B cell (primary cell): ENCODE measurements around the gene ZFR2. TPM values are rescaled to one million over a fixed set of nuclear protein-coding genes. Genes with fewer than 3 reads are reported as not detected.

Source experiments
- ATAC-seq: fragments of 200-7000 bp; cut with Tn5 transposase; one replicate; pipeline ENCODE4 v1.10.0; 2021; ENCODE audit warnings: low read depth, mild to moderate bottlenecking, moderate number of reproducible peaks, moderate library complexity
- CTCF ChIA-PET: fragments of 350-600 bp; sonication (Branson Sonifier 250); formaldehyde crosslinking; loops from one replicate; lab custom pipeline; 2021; ENCODE audit warnings: antibody characterized with exemption, inconsistent platforms; lab: Charles Lee
- POLR2A ChIA-PET: fragments of 350-600 bp; sonication (Branson Sonifier 250); formaldehyde crosslinking; loops from one replicate; lab custom pipeline; 2021; ENCODE audit warnings: antibody characterized with exemption; lab: Charles Lee
- DNase-seq: peaks from one replicate; pipeline ENCODE4 v3.0.0; 2013
- H2AFZ ChIP-seq: 2 replicates; pipeline ENCODE4 v1.6.1; 2012; ENCODE audit warnings: mild to moderate bottlenecking, low read depth, low read length; ENCODE audit not compliant: insufficient read depth, poor library complexity, severe bottlenecking
- H3K27ac ChIP-seq, 2 donors: 1 replicate in 1 of 2; 2 replicates in 1 of 2; pipeline ENCODE4 v1.5.1; 2012 to 2013; ENCODE audit warnings: low read length in 2 of 2, mild to moderate bottlenecking in 2 of 2, moderate library complexity in 1 of 2
- H3K27me3 ChIP-seq, 4 experiments: fragments of 200-600 bp in 1 of 4; sonication (generic) in 1 of 4; replicated peaks in 1 of 4; 1 replicate in 2 of 4; 2 replicates in 2 of 4; pipeline versions ENCODE4 v1.6.1 to v1.7.0; 2013 to 2016; ENCODE audit warnings: low read length in 3 of 4, mild to moderate bottlenecking in 2 of 4, mixed read lengths in 1 of 4, moderate library complexity in 1 of 4; ENCODE audit not compliant: insufficient read depth in 4 of 4, control insufficient read depth in 3 of 4; ENCODE audit errors: control extremely low read depth in 1 of 4
- H3K36me3 ChIP-seq, 2 experiments: replicated peaks in 1 of 2; 1 replicate in 1 of 2; 2 replicates in 1 of 2; pipeline versions ENCODE4 v1.6.1 to v1.7.1; 2013; ENCODE audit warnings: low read length in 1 of 2; ENCODE audit not compliant: insufficient read depth in 2 of 2, control insufficient read depth in 1 of 2; ENCODE audit errors: control extremely low read depth in 1 of 2, extremely low read depth in 1 of 2
- H3K4me1 ChIP-seq, 2 donors: fragments of 200-600 bp in 1 of 2; sonication (generic) in 1 of 2; 1 replicate in 1 of 2; 2 replicates in 1 of 2; pipeline versions ENCODE4 v1.5.1 to v1.6.1; 2013 to 2017; ENCODE audit warnings: low read length in 2 of 2; ENCODE audit not compliant: control insufficient read depth in 2 of 2, insufficient read depth in 2 of 2
- H3K4me2 ChIP-seq: replicated peaks from 2 replicates; pipeline ENCODE3; 2012; ENCODE audit warnings: mild to moderate bottlenecking, low read depth, low read length; ENCODE audit not compliant: poor library complexity, severe bottlenecking
- H3K4me3 ChIP-seq, 5 experiments: fragments of 200-600 bp in 1 of 5; sonication (generic) in 1 of 5; 1 replicate in 3 of 5; 2 replicates in 2 of 5; pipeline versions ENCODE4 v1.5.1 to v1.7.0; 2011 to 2016; ENCODE audit warnings: low read length in 4 of 5, mild to moderate bottlenecking in 4 of 5, low read depth in 2 of 5, control low read depth in 1 of 5, moderate library complexity in 1 of 5; ENCODE audit not compliant: insufficient read depth in 1 of 5; ENCODE audit errors: control extremely low read depth in 1 of 5, extremely low read depth in 1 of 5
- H3K79me2 ChIP-seq: fragments of 200-600 bp; sonication (generic); one replicate; pipeline ENCODE4 v1.6.0; 2016; ENCODE audit warnings: low read length; ENCODE audit not compliant: control insufficient read depth, insufficient read depth
- H3K9ac ChIP-seq: fragments of 200-600 bp; sonication (generic); 2 replicates; pipeline ENCODE4 v1.6.1; 2017; ENCODE audit warnings: mild to moderate bottlenecking, low read length, moderate library complexity
- H3K9me3 ChIP-seq, 3 donors: one replicate each; pipeline versions ENCODE4 v1.6.1 to v1.7.1; 2013; ENCODE audit warnings: low read length in 2 of 3; ENCODE audit not compliant: control insufficient read depth in 2 of 3, insufficient read depth in 1 of 3; ENCODE audit errors: control extremely low read depth in 1 of 3
- H4K20me1 ChIP-seq: 2 replicates; pipeline ENCODE4 v1.6.0; 2012; ENCODE audit warnings: mild to moderate bottlenecking, low read length; ENCODE audit not compliant: insufficient read depth, control insufficient read depth, poor library complexity, severe bottlenecking
- H3K27ac Mint-ChIP-seq: one replicate; pipeline ENCODE4 v1.8.0; 2021; ENCODE audit warnings: mixed read lengths
- H3K27me3 Mint-ChIP-seq: one replicate; pipeline ENCODE4 v1.8.0; 2021; ENCODE audit warnings: mixed read lengths
- H3K4me1 Mint-ChIP-seq: one replicate; pipeline ENCODE4 v1.8.0; 2021; ENCODE audit warnings: mixed read lengths
- H3K4me3 Mint-ChIP-seq: one replicate; pipeline ENCODE4 v1.8.0; 2021; ENCODE audit warnings: mixed read lengths
- H3K9me3 Mint-ChIP-seq: one replicate; pipeline ENCODE4 v1.8.0; 2022; ENCODE audit warnings: mixed read lengths; ENCODE audit not compliant: insufficient read depth
- EZH2 ChIP-seq: IDR thresholded peaks from 2 replicates; pipeline ENCODE4 v1.6.1; 2012; ENCODE audit warnings: borderline replicate concordance, low read depth, mild to moderate bottlenecking, moderate library complexity, low read length; ENCODE audit not compliant: insufficient read depth, poor library complexity, severe bottlenecking
- WGBS: methylation state at CpG from one replicate; pipeline ENCODE4 v1.1.5; 2013; ENCODE audit warnings: missing lambda C conversion rate; ENCODE audit not compliant: insufficient coverage; 5-methylcytosine and 5-hydroxymethylcytosine counted together
- intact Hi-C: fragments of 100-400 bp; cut with micrococcal nuclease; formaldehyde crosslinking; loops from one replicate; pipeline ENCODE4 v1.10.0; 2022
- polyA plus RNA-seq: library from polyadenylated mRNA; depleted of rRNA; stranded (reverse); fragments of >200 nt; gene quantifications from 2 replicates; pipeline ENCODE4 v1.2.3, GENCODE V29; 2012
- total RNA-seq, 2 donors: library from RNA; stranded (reverse); fragments of 120-200 nt in 1 of 2; gene quantifications; 1 replicate in 1 of 2; 2 replicates in 1 of 2; pipeline versions ENCODE4 v1.2.3 to v1.2.4, GENCODE V29; 2013 to 2022
- TF ChIP-seq, protein P1 (sequence below): fragments of 200-600 bp; IDR thresholded peaks from one replicate; pipeline ENCODE4 v1.8.0; 2022; ENCODE audit warnings: antibody characterized with exemption, mild to moderate bottlenecking

Gene ZFR2
- total and polyA plus RNA-seq, 2 donors (not counting 1 experiment from before 2014, with no cell fraction given), result 0.36 to 0.39 TPM

DNA sequence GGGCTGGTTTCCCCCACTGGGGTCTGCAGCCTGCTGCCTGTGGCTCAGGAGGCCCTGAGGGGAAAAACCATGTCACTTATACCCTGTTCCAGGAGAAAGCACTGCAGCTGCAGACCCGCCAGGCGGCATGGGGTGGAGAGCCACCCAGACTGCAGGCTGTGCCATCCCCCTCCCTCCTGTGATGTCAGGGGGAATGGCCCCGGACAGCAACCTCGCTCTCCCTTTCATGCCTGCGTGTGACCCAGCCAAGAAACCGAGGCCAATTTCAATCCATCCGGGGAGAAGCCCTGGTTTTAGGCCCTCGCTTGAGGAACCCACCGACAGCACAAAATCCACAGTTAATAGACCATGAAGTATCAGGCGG, 45.5 kb downstream of the ZFR2 start:
- Mint-ChIP-seq H3K4me1 (peaks cover 12% of the 10 kb centered on the region), H3K4me3 (no peak overlapping the region), H3K9me3 (no peaks in the 10 kb centered on the region), H3K27me3 (peaks cover 5% of the 10 kb centered on the region), H3K27ac (no peak overlapping the region)
- 94% methylated on average over 9 of the region's 10 CpGs for WGBS
- no peaks in the 10 kb centered on the region for H3K9me3 ChIP-seq
- H3K36me3 ChIP-seq, result no peaks in the 10 kb centered on the region
- H3K4me2 ChIP-seq, result no peak overlapping the region
- H4K20me1 ChIP-seq, result no peaks in the 10 kb centered on the region
- H3K27me3 ChIP-seq, result peaks cover 0 to 4% (median under 1%) of the 10 kb centered on the region in 4 experiments
- DNase-seq, result no peak
- no peak for ATAC-seq
- H3K79me2 ChIP-seq, result no peaks in the 10 kb centered on the region
- POLR2A ChIA-PET, result interaction anchor here (0.5 kb wide), 1 partner anchor 634 kb away, joined by 8 read pairs; no protein-coding TSS in a partner anchor
- no peak overlapping the region for H3K27ac ChIP-seq
- no peak overlapping the region for H2AFZ ChIP-seq
- no peak overlapping the region for H3K4me3 ChIP-seq
- CTCF ChIA-PET, result interaction anchor here (1.3 to 3.3 kb wide), 5 partner anchors 11 to 158 kb away, joined by 3 to 15 read pairs (median 4); partner anchors contain the start of genes MRPL54 and TJP3
- TF ChIP-seq, protein P1, sequence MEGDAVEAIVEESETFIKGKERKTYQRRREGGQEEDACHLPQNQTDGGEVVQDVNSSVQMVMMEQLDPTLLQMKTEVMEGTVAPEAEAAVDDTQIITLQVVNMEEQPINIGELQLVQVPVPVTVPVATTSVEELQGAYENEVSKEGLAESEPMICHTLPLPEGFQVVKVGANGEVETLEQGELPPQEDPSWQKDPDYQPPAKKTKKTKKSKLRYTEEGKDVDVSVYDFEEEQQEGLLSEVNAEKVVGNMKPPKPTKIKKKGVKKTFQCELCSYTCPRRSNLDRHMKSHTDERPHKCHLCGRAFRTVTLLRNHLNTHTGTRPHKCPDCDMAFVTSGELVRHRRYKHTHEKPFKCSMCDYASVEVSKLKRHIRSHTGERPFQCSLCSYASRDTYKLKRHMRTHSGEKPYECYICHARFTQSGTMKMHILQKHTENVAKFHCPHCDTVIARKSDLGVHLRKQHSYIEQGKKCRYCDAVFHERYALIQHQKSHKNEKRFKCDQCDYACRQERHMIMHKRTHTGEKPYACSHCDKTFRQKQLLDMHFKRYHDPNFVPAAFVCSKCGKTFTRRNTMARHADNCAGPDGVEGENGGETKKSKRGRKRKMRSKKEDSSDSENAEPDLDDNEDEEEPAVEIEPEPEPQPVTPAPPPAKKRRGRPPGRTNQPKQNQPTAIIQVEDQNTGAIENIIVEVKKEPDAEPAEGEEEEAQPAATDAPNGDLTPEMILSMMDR, result no peak
- TF ChIP-seq EZH2, result no peak
- H3K4me1 ChIP-seq, result peaks cover 6 to 15% of the 10 kb centered on the region in 2 donors
- intact Hi-C loops, result loop anchor here (5.0 kb wide), 1 partner anchor 156 kb away; no protein-coding TSS in a partner anchor
- H3K9ac ChIP-seq, result no peak overlapping the region

DNA sequence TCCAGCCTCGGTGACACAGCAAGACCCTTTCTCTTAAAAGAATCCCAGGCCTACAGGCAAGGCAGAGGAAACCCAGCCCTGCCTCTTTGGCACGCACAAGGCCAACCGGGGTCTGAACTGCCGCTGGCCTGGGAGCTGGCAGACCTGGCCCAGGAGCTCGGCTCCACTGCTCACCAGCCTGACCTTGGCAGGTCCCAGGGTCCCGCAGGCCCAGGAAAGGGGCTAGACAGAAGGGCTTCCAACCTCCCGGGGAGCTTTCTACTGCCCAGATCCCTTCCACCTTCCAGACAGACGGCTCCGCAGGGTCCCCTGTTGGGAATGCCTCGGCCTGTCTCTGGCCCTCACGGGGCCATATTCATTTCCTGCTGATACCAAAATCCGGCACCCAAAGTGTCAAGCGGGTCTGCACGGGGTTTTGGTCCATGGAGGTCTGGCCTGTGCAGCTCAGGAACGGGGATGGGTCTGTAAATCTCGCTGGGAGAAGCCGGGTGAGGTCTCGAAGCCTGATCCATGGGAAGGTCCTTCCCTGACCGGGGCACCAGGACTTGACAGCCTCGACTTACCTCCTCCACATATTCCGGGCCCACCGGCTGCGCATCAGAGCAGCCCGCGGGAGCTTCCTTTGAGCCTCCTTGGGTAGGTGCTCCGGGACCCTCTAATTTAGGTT, 46.0 kb downstream of the ZFR2 start:
- ChIA-PET POLR2A (interaction anchor here (0.5 kb wide), 1 partner anchor 634 kb away, joined by 8 read pairs; no protein-coding TSS in a partner anchor), CTCF (interaction anchor here (1.2 to 3.3 kb wide), 12 partner anchors 10 to 412 kb away, joined by 3 to 15 read pairs (median 4); partner anchors contain the start of genes APBA3, MRPL54 and TJP3)
- H3K4me3 Mint-ChIP-seq, result no peak overlapping the region
- Histone ChIP-seq H3K9ac (no peak overlapping the region), H3K79me2 (no peaks in the 10 kb centered on the region), H3K4me3 (no peak overlapping the region), H3K27me3 (peaks cover 0 to 4% (median 0%) of the 10 kb centered on the region in 4 experiments), H4K20me1 (no peaks in the 10 kb centered on the region), H3K4me2 (no peak overlapping the region), H2AFZ (no peak overlapping the region), H3K4me1 (peaks cover 6 to 16% of the 10 kb centered on the region in 2 donors), H3K9me3 (no peaks in the 10 kb centered on the region), H3K27ac (no peak overlapping the region), H3K36me3 (no peaks in the 10 kb centered on the region)
- WGBS, result 92% methylated on average over 25 of the region's 26 CpGs
- H3K27me3 Mint-ChIP-seq, result peaks cover 3% of the 10 kb centered on the region
- DNase-seq (no peak), ATAC-seq (no peak)
- intact Hi-C loops, result loop anchor here (1.0 to 5.0 kb wide), 3 partner anchors 13 to 156 kb away; partner anchors contain the start of gene APBA3
- H3K27ac Mint-ChIP-seq, result no peak overlapping the region
- no peaks in the 10 kb centered on the region for H3K9me3 Mint-ChIP-seq
- peaks cover 11% of the 10 kb centered on the region for H3K4me1 Mint-ChIP-seq
- TF ChIP-seq, protein P1, result no peak
- TF ChIP-seq EZH2, result no peak
